Stimulated activated CD4-positive, alpha-beta T cell treated with anti-CD3 and anti-CD28 coated beads, Interleukin-15, amount 100 ng/mL, for 48 hours (primary cell): ENCODE results near the gene NCKAP5.
"Not testable (repeated sequence)": the region's sequence is repeated elsewhere in the genome, so short reads cannot be mapped to it uniquely, and the experiment has no call there.

Experiments
- DNase-seq, 2 donors: peaks; one replicate each; pipeline ENCODE4 v3.0.0-alpha.2; 2020; ENCODE audit warnings: low read depth in 2 of 2

Gene NCKAP5

DNA sequence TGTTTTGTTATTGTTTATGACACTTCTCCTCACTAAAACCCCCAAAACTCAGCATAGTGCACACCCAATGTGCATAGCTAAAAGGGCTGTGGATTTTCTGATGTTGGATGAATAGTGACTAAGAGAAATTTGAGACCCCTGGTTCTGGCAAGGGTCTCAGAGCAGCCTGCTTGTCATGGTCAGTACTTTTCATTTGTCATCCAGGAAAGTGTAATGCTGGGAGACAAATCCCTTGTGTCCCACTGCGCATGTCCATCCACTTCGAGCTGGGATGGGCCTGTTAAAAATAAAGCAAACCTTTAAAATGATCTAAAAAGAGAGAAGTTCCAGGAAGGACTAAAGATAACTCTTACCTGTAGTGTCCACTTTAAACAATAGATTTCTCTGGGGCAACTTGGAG is 851.3 kb downstream of the NCKAP5 start:
- DNase-seq: no peak

DNA sequence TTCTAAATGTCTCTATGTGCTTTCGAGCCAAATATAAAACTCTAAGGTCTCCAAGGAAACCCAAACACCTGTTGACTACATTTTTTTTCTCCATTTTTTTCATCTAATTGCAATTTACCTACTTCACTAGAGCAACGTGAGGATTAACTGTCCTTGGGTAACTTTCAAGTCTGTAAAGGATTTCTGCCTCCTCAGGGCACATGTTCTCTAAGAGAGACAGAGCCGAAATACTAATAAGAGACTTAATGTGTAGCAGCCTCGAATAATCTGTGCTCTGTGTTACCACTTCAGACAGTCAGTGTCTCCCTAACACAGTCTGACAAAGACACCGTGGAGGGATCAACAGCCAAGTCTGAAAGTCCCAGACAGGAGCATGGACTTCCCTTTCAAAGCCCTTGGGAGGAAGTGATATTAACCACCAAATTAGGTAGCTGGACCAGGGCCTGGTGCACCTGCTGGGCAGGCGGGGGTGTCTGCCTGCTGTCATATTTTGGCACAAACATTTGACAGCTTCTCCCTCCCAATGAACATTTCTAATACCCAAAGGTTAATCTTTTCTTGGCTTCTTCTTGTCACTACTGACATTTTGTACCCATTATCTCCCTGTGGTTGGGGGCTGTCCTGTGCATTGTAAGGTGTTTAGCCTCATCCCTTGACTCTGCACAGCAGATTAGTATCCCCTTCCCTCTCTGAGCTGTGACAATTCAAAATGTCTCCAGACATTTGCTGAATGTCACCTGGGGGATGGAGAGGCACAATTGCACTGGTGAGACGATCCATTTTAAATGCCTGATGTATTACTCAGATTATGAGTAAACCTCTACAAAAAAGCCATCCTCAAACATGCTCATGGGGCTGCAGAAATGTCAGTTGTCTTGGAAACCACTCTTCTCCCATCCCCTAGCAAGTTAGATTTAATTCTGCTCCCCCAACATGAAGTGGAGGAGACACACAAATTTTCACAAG is 852.6 kb downstream of the NCKAP5 start:
- no peak for DNase-seq

DNA sequence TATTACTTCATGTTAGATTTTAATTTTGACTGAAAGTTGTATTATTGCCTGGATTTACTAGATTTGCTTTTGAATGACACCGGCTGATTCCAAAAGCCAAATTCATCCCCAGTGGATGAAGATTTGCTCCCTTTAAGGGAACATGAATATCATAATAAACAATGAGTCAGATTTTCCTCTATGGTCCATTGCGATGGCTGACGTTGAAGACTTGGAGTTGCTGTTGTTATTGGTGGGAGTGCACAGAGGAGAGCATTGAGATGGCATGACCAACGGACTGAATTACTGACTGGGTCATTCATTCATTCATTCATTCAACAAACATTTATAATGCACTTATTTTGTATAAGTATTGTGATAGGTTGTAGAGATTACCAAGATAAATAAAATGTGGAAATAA is 864.9 kb downstream of the NCKAP5 start:
- no peak for DNase-seq

DNA sequence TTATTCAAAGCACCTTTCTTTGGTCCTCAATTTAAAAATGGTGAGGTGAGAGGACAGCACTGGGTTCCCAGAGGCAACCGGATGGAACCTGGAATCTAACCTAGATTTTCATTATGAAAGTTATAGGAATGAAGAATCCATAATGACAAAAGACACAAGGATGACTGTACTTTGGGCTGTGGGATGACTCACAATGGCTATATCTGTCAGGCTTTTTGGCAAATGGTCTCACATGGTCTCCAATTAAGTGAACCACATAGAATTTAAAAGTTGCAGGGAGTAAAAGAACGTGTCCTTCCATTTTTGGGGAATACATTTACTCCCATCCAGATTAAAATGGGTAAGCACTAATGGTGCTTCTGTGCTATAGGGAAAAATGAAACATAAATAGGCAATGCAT is 866.5 kb downstream of the NCKAP5 start:
- DNase-seq: no peak

DNA sequence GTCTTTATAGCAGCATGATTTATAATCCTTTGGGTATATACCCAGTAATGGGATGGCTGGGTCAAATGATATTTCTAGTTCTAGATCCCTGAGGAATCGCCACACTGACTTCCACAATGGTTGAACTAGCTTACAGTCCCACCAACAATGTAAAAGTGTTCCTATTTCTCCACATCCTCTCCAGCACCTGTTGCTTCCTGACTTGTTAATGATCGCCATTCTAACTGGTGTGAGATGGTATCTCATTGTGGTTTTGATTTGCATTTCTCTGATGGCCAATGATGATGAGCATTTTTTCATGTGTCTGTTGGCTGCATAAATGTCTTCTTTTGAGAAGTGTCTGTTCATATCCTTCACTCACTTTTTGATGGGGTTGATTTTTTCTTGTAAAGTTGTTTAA is 868.5 kb downstream of the NCKAP5 start:
- DNase-seq: not testable (repeated sequence)

DNA sequence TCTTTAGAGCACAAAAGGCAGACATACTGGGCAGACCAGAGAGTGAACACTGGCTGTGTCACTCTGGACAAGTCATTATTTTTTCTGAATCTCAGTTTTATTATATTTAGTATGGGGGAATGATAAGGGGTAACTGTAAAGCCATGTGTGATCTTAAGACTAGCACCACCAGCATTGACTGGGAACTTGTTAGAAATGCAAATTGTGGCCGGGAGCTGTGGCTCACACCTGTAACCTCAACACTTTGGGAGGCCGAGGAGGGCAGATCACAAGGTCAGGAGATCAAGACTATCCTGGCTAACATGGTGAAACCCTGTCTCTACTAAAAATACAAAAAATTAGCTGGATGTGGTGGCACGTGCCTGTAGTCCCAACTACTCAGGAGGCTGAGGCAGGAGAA is 869.9 kb downstream of the NCKAP5 start:
- not testable (repeated sequence) for DNase-seq

DNA sequence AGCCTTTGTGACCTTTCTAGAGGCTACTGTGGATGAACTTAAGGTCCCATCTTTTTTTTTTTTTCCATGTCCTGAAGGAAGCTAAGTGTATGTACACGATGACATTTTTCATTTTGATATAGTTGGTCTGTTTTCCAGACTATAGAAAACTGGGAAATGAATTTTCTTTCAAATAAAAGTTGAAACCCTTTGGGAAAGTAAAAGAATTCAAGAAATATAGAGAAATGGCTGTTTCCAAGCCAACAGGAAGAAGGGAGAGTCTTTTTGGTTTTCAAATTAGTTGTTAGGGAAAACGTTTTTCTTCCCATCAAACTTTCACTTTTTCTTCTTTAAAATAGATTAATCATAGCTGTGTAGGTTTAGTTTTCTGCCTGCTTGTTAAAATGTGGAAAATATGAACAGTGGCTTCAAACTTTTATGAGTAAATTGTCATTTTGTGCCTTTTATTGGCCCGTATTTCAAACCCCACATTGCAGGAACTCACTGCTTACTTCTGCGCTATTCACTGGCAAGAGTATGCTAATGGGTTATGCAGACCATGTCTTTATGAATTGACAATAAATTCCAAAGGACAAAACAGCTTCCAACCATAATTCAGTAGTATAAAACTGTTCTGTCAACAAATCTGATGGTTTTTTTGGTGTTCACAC is 870.6 kb downstream of the NCKAP5 start:
- DNase-seq: no peak

DNA sequence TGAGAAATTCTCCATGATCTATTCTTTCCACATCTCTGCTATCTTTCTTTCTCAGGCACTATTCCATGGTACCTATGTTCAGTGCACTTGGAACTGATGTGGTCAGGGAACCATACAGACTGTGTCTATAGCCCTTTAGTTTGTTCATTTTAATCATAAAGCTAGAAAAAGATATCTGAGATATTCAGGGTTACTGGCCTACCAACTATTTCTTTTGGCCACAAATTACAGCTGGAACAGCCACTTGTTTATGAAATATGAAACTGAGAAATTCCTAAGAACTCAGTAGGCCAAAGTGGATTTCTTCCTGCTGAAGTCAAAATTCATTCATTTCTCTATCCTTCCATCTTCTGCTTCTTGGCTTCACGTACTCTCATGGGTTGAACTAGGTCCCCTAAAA is 875.4 kb downstream of the NCKAP5 start:
- no peak for DNase-seq

DNA sequence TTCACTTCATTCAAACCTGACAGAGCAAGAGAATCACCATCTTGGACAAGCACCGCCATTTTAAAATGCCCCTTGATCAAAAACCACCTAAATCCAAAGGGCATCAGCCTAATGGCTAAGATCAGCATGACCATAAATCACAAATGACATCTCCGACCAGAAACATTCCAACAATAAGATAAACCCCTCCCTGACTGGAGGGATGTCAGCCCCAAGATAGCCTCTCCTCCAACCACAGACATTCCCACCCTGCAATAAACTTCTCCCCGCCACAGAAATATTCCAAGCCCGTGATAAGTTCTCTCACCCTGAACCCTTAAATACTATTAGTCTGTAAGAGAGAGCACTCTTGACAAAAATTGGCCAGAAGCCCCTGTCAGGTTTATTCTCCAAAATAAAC is 876.7 kb downstream of the NCKAP5 start:
- no peak for DNase-seq

DNA sequence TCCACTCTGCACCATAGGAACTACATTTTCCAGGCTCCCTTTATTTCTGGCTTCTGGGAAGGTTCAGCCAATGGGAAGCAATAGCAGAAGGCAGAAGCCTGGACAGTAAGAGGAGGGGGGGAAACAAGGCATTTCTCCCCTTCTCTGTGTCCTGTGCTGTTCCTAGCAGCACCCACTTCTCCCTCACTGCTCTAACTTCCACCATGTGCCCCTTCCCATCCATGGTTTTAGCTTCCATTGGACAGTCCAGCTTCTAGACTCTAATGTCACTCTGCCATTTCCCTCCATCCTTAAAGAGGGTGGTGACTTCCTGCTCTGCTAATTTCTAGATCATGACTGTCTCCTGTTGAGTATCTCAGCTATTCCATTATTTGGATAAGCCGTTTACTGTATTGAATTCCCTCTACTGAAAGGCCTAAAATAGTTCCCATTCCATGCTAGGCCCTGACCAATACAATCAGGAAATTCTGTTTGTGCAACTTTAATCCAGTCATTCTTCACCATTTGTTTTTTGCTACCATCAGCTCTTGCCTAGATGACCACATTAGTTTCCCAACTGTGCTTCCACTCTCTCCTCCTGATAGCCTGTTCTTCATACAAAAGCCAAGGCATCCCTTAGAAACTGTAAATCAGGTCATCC is 877.5 kb downstream of the NCKAP5 start:
- DNase-seq: no peak

DNA sequence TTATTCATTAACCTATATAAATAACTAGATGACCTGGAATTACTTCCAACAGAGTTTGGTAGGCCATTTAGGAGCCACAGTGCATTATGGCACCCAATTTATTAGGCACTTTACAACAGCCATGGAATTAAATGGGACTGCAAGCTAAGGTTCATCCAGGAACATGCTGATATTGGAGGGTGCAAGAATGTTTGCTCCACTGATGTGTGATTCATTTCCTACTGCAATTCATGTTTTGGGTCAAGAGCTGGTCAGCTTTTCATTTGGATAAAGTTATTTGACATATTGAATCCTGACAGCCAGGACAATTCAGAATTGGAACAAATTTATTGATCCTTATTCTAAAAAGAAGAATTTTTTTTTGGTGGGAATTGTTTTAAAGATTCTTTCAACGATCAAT is 886.5 kb downstream of the NCKAP5 start:
- no peak for DNase-seq

DNA sequence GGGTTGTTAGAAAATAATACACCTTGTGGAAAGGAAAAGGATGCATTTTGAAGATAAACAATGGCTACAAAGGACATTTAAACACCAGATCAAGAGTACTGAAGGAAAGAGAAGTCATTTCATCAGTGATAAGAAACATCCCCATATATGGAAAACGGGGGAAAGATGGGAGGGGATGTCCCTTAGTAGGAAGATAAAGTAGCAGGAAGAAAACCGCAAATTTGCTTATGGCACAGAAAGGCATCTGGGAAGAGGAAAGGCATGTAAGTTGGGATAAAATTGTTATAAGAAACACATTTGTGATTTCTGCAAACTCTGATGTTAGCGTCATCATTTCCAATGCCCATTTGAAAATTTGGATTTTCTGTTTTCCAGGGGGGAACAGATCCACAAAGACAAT is 887.7 kb downstream of the NCKAP5 start:
- no peak for DNase-seq

DNA sequence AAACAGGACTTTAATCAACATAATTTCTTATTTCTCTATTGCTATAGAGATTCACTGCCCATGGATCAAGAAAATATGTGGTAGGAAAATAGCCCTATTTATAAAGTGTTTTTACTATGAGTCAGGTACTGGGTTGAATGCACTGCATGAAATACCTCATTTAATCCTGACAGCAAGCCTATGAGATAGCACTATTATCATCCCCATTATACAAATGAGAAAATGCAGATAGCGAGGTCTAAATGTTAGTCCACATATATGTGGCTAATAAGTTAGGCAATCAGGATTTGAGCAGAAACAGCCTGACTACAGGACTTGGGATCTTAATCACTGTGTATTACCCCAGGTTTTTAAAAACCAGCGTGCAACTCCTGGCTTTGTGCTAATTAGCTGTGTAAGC is 889.8 kb downstream of the NCKAP5 start:
- DNase-seq: no peak

DNA sequence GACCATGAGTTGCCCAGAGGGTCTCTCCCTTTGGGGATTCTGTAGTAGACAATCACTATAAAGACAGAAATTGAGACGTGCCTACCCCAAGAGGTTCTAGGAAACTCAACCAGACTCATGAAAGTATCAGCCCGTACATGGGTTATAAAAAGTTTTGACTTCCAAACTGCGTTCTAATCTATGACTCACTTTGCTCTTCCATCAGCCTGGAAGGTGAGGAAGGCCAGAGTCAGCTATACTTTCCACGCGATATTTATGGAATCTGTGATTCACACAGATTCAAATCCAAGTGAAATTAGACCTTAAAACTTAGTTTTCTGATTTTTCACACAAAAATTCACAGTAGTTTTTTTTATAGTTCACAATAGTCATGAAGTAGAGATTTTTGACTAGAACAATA is 890.6 kb downstream of the NCKAP5 start:
- DNase-seq: no peak

DNA sequence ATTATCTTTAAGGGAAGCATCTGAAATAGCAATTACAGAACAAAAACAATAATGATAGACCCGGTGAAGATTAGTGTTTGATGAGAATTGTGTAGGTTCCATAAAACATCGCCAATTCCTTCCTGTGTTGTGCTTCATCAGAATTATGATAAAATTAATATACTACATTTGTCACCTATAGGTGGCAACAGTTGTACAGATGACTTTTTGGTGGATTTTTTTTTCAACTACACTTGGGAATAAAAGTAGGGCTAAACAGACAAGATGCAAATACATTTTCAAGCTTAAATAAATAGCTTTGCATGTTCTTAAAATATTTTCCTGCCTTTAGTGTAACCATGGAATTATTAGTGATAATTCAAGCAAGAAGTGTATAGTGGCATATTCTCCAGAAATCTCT is 891.3 kb downstream of the NCKAP5 start:
- DNase-seq: no peak

DNA sequence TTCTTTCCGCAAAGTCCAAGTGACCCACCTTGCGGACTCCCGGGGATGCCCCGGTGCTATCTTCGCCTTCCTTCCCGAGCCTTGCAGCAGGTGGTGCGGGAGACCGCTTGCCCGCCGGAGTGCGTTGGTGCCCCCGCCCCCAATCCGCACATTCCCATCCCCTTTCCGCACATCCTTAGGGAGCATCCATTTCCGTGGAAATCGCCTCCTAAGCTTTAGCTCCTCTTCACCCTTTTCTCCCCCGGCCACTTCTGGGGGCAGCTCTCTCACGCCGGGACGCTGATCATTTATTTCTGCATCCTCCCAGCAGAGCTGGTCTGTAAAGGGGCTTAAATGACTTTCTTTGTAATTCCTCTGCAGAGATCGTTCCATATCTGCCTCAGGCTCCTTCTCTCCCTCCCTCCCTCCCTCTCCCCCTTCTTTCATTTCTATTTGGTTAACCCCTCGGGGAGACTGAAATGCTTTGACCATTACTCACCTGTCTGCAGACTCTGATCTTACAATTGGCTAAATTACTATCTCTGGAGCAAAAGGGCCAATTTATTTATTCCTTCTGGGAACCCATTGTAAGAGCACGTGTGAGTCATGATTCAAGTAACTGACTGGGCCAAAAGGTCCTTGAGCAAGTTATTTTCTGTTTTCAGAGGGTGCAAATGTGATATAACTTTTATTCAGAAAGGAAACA is 897.0 kb downstream of the NCKAP5 start:
- DNase-seq: no peak

DNA sequence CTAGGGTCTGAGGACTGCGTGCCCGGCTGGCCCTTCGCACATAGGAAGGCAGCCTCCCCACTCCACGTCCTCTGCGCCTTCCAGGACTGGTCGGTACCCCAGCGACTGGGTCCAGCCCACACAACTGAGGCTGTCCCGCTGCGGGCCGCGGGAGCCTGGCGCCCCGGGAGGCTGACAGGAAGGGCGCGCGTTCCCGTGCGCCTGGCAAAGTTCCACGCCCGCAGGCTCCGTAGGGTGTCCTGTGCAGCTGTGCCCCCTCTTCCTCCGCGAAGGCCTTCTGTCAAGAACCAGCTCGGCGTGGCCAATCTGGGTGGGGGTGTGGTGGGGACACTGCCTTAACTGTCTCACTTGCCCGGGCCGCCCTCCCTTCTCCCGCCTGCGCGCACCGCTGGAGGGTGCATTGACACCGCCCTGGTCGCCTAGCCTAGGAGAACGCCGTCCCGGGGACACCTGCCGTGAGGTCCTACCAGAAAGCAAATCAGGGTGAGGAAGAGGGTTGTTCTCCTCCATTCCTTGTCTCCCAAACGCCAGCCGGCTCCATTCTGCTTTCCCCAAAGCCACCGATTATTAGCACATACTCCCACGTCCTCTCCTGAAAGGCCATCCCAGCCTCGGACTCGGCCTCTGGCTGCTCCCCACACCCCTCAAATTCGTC is 897.6 kb downstream of the NCKAP5 start:
- DNase-seq: no peak

DNA sequence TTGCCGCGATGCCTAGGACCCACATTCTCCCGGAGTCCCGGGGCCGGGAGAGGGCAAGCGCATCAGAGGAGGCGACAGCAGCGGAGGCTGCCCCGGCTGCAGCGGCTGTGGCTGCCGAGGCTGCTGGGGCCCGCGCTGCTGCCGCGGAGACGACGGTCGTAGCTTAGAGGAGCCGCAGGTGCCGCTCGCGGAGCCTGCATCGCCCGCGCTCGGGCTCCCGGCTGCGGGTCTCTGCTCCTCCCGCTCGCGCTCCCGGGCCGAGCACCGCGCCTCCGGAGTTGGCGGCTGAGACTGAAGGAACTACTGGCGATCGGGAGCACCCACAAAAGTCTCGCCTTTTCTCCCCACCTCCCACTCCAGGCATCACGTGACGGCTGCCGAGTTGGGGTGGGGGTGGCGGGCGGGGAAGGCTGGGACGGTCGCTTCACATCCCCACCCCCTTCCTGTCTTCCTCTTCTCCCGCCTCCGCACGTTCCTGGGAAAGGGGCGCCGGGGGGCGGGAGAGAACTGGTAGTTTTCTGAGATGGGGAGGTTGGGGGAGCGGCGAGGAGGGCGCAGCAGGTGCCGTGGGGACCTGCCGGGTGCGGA is 898.3 kb downstream of the NCKAP5 start, which contains the start of gene LYPD1:
LYPD1 (minus strand) TSS at position 298 of the 588 bp plus-strand sequence; CDS start at position 25, 273 bp downstream.
- no peak for DNase-seq

DNA sequence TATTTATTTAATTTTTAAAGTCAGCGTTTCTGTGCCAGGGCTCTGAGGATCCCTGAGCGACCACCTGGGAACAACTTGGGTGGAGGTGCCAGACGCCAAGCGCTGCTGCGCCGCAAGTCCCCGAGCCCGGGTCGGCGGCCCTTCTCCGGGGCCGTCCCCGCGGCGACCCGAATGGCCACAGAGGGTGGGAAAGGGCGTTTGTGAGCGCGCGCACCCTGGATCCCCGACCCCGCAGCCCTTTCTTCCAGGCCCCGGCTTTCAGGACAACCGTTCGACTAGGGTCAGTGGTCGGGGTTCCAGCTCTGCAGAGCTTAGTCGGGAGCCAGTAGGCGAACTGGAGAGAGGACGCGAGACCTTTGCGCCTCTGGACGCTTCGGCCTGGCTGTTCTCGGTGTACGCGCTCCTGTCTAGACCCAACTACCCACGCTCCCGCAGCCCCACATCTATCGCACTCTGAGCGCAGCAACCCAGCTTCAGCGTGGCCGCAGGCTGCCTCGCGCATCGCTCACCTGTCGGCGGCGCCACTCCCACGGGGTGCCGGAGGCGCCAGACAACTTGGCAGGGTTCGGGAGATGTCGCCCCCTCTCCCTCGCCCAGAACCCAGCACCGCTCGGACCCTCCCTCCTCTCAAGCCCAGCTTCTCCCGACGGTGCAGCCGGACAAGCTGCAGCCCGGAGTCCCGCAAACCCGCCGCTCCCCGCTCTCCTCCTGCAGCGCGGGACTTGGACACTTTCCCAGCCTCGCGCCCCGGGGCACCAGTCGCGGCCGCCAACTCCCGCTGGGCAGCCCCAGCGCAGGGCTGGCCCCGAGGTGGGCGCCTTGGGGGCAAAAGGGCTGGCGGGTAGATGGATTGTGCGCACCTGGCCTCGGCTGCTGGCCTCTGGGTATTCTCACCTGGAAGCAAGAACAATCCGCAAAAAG is 899.0 kb downstream of the NCKAP5 start:
- DNase-seq: no peak
